WTC11 (cell line): ENCODE data around the gene PTPRN2. TPM values are rescaled to one million over a fixed set of nuclear protein-coding genes. Genes with fewer than 3 reads are reported as not detected.

Experiments
- ATAC-seq: fragments of 200-7000 bp; cut with Tn5 transposase; 2 replicates; pipeline ENCODE4 v1.10.0; 2021; ENCODE audit warnings: mild to moderate bottlenecking, moderate library complexity
- CTCF ChIA-PET: fragments of 300-600 bp; sonication (Branson Sonifier 250); formaldehyde crosslinking; loops from one replicate; lab custom pipeline; 2021; ENCODE audit warnings: antibody characterized with exemption; lab: Charles Lee
- POLR2A ChIA-PET: fragments of 350-600 bp; sonication (Branson Sonifier 250); formaldehyde crosslinking; loops from one replicate; lab custom pipeline; 2021; ENCODE audit warnings: antibody characterized with exemption; lab: Charles Lee
- DNase-seq: peaks from one replicate; pipeline ENCODE4 v3.0.0; 2021; ENCODE audit warnings: low spot score
- H3K27ac Mint-ChIP-seq: 2 replicates; pipeline ENCODE4 v1.8.0; 2021; ENCODE audit warnings: mixed read lengths
- H3K27me3 Mint-ChIP-seq: 2 replicates; pipeline ENCODE4 v1.8.0; 2021; ENCODE audit warnings: low read depth, mild to moderate bottlenecking, moderate library complexity, mixed read lengths
- H3K36me3 Mint-ChIP-seq: 2 replicates; pipeline ENCODE4 v1.8.0; 2021; ENCODE audit warnings: mixed read lengths
- H3K4me1 Mint-ChIP-seq: 2 replicates; pipeline ENCODE4 v1.8.0; 2022; ENCODE audit warnings: mixed read lengths
- H3K4me3 Mint-ChIP-seq: 2 replicates; pipeline ENCODE4 v1.8.0; 2021; ENCODE audit warnings: mild to moderate bottlenecking, moderate library complexity, mixed read lengths
- H3K9me3 Mint-ChIP-seq: 2 replicates; pipeline ENCODE4 v1.8.0; 2021; ENCODE audit warnings: mixed read lengths
- AFF4 ChIP-seq: sonication (generic); formaldehyde crosslinking; IDR thresholded peaks from 2 replicates; pipeline ENCODE4 v1.8.1; 2023; ENCODE audit warnings: mild to moderate bottlenecking, missing genetic modification reagents, borderline replicate concordance
- AR ChIP-seq: fragments of 250-450 bp; sonication (Bioruptor Pico); IDR thresholded peaks from 2 replicates; pipeline ENCODE4 v1.9.0; 2021; ENCODE audit warnings: mild to moderate bottlenecking
- ARID4B ChIP-seq: sonication (generic); formaldehyde crosslinking; IDR thresholded peaks from 2 replicates; pipeline ENCODE4 v1.8.0; 2023; ENCODE audit warnings: missing genetic modification reagents, mild to moderate bottlenecking, borderline replicate concordance
- ATF1 ChIP-seq: sonication (generic); formaldehyde crosslinking; IDR thresholded peaks from 2 replicates; pipeline ENCODE4 v1.8.1; 2023; ENCODE audit warnings: mild to moderate bottlenecking, moderate library complexity, missing genetic modification reagents
- ATF6 ChIP-seq: sonication (generic); formaldehyde crosslinking; IDR thresholded peaks from 2 replicates; pipeline ENCODE4 v1.8.1; 2023; ENCODE audit warnings: mild to moderate bottlenecking, missing genetic modification reagents
- IRF2 ChIP-seq: sonication (generic); formaldehyde crosslinking; IDR thresholded peaks from 2 replicates; pipeline ENCODE4 v1.8.0; 2022; ENCODE audit warnings: low read depth, missing genetic modification reagents, borderline replicate concordance
- PRDM15 ChIP-seq: sonication (generic); formaldehyde crosslinking; IDR thresholded peaks from 2 replicates; pipeline ENCODE4 v1.8.0; 2022; ENCODE audit warnings: missing genetic modification reagents
- ZBTB21 ChIP-seq: sonication (generic); formaldehyde crosslinking; IDR thresholded peaks from 2 replicates; pipeline ENCODE4 v1.8.1; 2023; ENCODE audit warnings: mild to moderate bottlenecking, missing genetic modification reagents, borderline replicate concordance
- ZNF138 ChIP-seq: sonication (generic); formaldehyde crosslinking; conservative IDR thresholded peaks from 2 replicates; pipeline ENCODE4 v1.8.1; 2022; ENCODE audit warnings: mild to moderate bottlenecking, moderate library complexity, missing genetic modification reagents
- ZNF425 ChIP-seq: fragments of 250-450 bp; sonication (Bioruptor Pico); conservative IDR thresholded peaks from 2 replicates; pipeline ENCODE4 v1.9.0; 2021; ENCODE audit warnings: mild to moderate bottlenecking
- total RNA-seq: library from RNA; stranded (reverse); gene quantifications from 3 replicates; pipeline ENCODE4 v1.2.3, GENCODE V29; 2021

Gene PTPRN2
- total RNA-seq, 1 experiment from 2014 or later, result 4.7 TPM

GRCh38 chr7:157887400-157887799 lies 700.2 kb downstream of the PTPRN2 start (continued):
- no peak for TF ChIP-seq AR (CRISPR knock-in tag)
- no peak for TF ChIP-seq ZNF138 (CRISPR knock-in tag)
- TF ChIP-seq ARID4B (CRISPR knock-in tag), result no peak

GRCh38 chr7:157886711-157887110 lies 700.9 kb downstream of the PTPRN2 start:
- Mint-ChIP-seq H3K4me3 (no peak overlapping the region), H3K27ac (no peak overlapping the region), H3K27me3 (peaks cover 10% of the 10 kb centered on the region), H3K4me1 (peaks cover 2% of the 10 kb centered on the region; the same call in 1 of the 2 replicates), H3K36me3 (peaks cover 27% of the 10 kb centered on the region), H3K9me3 (peaks cover 29% of the 10 kb centered on the region)
- ATAC-seq (no peak), DNase-seq (no peak)
- POLR2A ChIA-PET, result no interaction called here
- CTCF ChIA-PET, result no interaction called here
- no peak for TF ChIP-seq IRF2 (CRISPR knock-in tag)
- no peak for TF ChIP-seq ATF1 (CRISPR knock-in tag)
- no peak for TF ChIP-seq ZNF425 (CRISPR knock-in tag)
- TF ChIP-seq ARID4B (CRISPR knock-in tag), result no peak
- TF ChIP-seq PRDM15 (CRISPR knock-in tag), result no peak
- no peak for TF ChIP-seq ATF6
- TF ChIP-seq ZBTB21 (CRISPR knock-in tag), result no peak
- TF ChIP-seq AFF4, result no peak
